ENCODE measurements around the gene NPEPL1.

NPEPL1 gene

DNA sequence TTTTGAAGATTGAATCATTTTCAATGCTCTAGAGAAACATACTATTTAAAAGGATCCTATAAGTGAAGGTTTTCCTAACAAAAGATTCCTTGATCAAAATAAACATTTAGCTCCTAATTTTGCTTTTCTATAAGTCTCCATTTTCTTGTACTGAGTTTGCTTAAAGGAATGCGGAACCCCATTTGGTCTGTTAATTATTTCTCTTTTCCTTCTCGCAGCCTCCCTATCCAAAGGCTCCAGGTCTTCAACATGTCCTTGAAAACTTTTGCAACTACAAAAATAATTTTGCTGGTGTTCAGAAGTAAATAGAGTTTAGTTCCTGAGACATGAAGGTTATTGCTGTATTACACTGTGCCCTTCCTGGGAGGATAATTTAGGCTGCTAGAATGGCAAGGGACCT lies 8.3 kb upstream of the NPEPL1 start:
- DNase-seq (ENCODE audit: low spot score), result no peak

DNA sequence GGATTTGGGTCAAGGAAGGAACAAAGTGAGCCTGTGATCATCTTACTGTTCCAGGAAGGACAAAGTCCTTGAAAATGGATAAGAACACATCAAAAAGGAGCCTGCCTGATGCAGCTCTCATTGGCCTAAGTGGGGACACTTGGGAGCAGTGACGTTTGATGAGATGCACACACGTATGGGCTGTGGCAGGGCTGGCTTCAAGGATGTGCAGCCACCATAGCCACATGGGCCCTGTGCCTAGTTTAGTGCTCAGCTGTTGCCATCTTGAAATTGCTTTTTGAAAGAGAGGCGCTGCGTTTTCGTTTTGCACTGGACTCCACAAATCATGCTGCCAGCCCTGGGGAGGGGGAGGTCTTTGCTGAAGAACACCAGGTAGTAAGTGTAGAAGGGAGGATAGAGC lies 6.6 kb upstream of the NPEPL1 start:
- no peak for DNase-seq (ENCODE audit: low spot score)

DNA sequence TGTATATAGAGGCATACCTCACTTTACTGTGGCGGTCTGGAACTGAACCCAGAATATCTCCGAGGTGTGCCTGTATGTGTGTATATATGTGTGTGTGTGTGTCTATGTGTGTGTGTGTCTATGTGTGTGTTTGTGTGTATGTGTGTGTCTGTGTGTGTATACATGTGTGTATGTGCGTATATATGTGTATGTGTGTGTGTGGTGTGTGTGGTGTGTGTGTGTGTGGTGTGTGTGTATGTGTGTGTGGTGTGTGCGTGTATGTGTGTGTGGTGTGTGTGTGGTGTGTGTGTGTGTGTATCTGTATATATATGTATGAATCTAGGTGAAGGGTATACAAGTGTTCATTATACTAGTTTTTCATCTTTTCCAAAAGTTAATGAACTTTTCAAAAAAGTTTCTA lies 4.2 kb upstream of the NPEPL1 start:
- DNase-seq (ENCODE audit: low spot score), result no peak

DNA sequence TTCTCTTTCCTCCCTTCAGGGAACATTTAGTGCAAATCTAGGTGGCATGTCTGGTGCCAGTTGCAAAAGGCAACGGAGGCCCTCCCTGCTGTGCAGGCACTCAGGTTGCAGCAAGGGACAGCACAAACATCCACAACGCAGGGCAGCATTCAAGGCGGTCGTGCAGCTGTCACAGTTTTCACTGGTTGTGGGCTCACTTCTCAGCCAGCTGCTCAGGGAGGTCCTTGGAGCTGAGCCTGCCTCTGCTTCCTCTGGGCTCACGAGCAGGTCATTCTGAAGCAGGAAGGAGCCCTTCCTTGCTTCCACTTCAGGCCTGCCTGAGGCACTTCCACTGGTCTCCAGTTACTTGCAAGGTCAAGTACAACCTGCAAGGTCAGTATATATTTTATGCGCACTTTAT lies 3.8 kb upstream of the NPEPL1 start:
- no peak for DNase-seq (ENCODE audit: low spot score)

DNA sequence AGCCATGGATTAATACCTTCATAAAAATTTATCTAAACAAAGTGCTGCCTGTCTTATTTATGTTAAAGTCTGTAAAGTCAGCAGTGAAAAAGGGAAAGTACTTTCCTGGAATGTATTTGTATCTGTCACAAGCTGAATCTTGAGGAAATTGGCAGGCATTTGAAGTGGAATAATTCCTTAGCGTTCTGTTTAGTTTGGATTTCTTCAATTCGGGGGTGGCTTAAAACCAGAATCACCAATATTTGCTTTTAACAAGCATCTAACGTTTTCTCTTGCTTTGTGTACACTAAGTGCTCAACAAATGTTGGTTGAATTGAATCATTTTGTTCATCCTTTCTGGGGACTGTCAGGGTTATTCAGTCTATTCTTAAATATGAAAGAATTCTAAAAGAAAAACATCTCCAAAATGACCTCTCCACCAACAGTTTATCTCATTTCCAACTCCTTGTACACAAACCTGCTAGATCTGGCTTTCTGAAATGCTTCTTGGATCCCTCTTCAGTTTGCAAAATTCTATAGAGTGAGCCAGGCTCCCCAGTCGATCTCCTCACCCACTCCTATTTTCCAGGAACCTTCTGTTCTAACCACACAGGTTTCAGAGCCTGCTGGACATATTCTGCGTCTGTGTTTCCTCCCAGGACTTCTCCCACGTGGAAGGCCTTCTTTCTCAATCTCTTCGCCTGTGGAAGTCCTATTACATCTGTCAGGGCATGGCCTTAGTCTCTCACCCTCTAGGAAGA lies 2.0 kb upstream of the NPEPL1 start:
- DNase-seq (ENCODE audit: low spot score), result no peak

DNA sequence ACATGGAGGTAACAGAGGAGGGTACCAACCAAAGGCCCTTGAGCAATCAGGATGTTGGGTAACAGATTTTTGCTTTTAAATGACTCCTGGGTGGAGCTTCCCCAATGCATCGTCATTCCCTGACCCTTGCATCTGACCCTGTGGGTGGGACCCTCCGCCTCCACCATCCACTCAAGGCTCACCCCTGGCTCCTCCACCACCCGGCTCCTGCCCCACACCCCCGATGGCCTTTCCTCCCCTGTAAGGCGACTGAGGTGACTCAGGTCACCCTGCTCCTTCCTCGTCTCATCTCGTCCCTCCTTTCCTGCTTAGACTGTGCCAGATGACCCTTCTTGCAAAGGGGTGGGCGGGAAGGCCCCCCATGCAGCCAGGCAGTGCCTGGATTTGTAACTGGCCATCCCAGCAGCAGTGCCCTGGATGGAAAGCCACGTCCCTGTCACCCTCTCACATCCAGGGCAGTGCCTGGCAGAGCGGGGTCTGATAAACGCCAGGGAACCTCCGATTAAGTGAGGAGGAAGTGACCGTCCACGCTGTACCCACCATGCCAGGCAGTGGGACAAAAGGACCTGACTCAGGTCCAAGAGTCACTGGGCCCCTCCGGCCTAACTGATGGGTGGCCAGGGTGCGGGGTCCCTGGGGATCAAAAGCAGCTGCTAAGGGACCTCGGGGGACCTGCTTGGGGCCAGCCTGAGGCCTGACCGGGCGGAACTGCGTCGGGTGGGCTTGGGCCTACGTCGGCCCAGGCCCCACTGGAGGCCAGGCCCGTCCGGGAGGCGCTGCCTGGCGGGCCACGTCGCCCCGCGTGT lies 624 bp upstream of the NPEPL1 start:
- DNase-seq (ENCODE audit: low spot score), result no peak

DNA sequence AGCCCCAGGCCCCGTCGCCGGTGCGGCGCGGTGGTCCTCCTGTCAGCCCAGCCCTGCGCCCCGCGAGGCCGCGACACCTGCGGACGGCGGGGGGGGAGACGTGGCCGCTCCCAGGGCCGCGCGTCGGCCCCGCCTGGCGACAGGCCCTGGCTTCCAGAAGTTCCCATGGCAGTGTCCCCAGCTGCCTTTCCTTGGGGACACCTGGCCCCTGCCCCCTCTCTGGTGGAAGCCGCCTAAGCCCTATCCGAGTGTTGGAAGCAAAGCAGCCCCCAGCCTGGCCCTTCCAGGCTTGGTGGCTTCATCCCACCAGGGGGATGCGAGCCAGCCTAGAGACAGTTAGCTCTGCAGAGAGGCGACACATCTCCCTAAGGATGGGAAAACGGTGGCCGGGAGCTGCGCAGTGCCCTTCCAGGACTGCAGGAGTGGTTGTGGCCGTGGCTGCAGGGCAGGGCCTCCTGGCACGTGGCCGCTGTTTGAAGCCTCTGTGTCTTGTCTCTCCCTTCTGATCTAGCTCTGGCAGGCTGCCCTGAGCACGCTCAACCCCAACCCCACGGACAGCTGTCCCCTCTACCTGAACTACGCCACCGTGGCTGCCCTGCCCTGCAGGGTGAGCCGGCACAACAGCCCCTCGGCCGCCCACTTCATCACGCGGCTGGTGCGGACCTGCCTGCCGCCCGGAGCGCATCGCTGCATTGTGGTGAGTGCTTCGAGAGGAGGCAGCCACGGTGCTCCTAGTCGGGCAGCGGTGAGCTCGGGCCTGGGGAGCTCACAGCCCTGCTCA lies 816 bp downstream of the NPEPL1 start:
- DNase-seq (ENCODE audit: low spot score), result no peak

DNA sequence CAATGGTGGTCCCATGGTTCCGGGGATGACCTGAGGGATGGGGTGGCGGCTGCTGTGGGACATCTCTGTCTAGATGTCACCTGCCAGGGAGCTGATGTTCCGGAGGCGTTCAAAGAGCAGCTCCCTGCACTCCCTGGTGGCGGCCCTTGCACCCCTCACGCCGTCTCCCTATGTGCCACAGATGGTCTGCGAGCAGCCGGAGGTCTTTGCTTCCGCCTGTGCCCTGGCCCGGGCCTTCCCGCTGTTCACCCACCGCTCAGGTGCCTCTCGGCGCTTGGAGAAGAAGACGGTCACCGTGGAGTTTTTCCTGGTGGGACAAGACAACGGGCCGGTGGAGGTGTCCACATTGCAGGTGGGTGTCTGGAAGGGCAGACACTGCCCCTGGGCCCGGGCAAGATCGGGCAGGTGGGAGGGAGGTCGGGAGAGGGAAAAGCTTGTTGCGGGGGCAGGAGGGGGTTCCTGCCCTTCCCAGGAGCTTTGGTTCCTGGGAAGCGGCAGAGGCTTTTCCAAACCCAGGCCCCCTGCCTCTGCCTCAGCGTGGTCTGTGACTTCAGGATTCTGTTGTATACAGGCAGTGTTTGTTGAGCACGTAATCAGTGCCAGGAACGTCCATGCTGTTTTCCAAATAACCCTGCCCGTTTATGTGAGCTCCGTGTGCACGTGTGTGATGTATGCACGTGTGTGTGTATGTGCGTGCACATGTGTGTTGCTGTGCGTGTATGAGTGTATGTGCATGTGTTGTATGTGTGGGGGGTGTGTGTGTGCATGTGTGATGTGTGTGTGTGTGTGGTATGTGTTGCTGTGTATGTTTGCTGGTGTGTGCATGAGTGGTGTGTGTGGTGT lies 1.9 kb downstream of the NPEPL1 start:
- DNase-seq (ENCODE audit: low spot score), result no peak

DNA sequence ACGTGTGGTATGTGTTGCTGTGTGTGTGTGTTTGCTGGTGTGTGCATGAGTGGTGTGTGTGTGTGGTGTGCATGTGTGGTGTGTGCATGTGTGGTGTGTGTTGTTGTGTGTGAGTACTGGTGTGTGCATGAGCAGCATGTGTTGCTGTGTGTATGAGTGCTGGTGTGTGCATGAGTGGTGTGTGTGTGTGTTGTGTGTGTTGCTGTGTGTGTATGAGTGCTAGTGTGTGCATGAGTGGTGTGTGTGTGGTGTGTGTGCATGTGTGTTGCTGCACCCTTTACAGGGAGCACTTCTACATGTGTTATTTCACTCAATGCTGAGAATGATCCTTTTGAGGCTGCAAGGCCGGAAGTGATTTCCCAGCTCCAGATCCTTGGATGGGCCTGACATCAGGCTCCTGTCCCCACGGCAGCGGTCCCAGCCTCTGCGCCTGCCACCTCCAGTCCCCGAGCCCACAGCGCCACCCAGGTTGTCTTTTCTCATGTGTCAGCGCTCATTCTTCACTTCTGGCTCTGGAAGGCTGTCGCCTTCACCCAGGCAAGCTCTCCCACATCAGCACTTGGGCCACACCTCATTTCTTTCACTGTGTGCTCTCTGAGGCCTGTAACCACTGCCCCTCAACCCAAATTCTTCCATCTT lies 2.6 kb downstream of the NPEPL1 start:
- no peak for DNase-seq (ENCODE audit: low spot score)

DNA sequence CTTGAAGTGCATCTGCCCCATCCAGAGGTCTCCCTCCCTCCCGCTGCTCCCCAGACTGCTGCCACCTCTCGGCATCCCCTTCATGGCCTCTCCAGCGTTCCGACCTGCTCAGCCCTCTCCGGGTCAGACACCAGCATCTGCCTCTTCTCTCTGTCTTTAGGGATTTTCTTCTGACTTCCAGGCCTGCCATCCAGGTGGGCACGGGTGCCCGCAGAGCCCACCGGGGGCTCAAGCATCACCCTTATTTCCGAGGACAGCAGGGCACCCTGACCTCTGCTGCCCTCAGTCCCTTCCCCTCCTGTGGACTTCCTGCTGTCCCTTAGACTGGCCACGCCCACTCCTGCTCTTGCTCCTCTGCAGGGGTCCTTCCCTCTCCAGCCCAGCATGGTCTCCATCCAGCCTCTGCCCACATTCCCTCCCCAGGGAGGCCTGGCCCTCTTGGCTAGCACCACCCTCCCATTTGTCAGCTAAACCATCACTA lies 3.3 kb downstream of the NPEPL1 start:
- DNase-seq (ENCODE audit: low spot score), result no peak

DNA sequence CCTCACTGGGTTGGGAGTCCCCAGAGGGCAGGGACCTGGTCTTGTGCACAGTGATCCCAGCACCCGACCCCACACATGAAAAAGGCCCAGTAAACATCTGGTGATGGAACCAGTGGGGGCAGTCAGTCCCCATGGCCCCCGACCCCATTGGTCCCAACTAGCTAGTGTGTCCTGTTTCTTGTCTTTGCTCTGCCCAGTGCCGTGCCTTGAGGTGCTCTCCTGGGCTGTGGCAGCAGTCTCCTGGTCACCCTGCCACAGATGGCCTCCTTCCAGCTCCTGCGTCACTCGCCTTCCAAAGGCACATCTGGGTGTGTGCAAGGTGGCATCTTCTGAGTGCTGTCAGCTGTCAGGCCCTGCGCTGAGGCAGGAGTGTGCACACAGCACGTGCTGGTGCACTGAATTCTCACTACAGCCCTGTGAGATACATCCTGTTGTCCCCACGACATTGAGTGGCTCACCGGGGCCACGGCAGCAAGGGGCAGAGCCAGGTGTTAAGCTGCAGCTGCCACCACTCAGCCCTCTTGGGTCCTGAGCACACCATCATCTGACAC lies 3.9 kb downstream of the NPEPL1 start:
- no peak for DNase-seq (ENCODE audit: low spot score)

DNA sequence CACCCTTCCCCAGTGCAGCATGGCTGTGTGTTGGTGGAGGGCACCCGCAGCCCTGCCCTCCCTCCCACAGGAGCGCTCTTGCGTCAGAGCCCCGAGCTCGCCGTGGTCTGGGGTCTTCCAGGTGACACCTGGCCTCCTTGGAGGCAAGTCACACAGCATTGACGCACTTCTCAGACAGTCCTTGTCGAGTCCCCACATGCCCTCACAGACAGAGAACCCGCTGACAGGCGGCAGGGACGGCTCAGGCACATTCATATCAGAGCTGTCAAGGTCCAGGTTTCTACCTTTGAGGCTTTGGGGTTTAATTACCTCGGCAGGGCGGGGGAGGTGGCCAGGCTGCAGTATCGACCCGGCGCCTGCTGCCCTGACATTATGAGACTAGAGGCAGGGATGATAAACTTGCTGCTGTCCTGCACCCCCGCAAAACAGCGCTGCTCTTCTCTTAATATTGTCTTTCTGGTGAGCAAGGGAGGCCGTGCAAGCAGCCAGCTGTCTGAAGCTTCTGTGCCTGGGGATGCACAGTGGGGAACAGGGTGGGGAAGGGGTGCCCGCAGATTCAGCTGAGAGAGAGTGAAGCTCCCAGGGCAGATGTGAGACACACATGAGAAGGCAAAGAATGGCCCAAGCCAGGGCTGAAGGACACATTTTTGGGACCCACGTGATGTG lies 4.7 kb downstream of the NPEPL1 start:
- no peak for DNase-seq (ENCODE audit: low spot score)

DNA sequence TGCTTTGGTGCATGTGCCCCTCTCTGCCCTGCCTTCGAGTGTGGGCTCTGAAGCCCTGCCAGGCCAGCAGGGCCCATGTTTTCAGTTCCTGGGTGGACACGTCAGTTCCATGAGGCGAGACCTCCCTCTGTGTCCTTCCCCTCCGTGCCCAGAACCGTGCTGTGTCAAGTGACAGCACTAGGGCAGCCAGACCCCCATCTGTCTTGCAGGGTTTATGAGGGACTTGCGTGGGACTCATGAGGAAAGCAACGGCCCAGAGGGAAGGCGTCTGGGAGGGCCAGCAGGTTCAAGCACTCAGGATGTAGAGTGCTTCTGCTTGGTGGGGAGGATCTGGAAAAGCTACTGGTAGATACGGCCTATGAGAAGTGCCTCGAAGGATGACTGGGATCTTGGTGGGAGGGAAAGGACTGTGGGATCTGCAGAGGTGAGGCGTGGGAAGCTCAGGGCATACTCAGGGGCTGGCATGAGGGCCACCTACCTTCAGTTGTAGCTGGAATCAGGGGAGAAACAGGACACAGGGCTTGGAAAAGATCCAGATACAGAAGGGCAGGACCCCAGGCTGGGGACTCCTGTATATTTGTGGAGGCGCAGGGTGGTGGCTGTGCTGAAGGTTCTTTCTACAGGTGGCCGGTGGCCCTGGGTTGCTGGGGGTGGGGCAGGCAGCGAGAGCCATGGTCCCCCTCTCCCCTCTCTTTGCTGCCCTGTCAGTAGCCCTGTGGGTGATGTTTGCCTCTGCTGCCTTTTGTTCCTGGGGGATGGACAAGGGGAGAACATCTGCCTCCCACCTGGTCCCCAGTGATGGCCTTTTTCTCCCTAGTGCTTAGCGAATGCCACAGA lies 5.5 kb downstream of the NPEPL1 start:
- no peak for DNase-seq (ENCODE audit: low spot score)

DNA sequence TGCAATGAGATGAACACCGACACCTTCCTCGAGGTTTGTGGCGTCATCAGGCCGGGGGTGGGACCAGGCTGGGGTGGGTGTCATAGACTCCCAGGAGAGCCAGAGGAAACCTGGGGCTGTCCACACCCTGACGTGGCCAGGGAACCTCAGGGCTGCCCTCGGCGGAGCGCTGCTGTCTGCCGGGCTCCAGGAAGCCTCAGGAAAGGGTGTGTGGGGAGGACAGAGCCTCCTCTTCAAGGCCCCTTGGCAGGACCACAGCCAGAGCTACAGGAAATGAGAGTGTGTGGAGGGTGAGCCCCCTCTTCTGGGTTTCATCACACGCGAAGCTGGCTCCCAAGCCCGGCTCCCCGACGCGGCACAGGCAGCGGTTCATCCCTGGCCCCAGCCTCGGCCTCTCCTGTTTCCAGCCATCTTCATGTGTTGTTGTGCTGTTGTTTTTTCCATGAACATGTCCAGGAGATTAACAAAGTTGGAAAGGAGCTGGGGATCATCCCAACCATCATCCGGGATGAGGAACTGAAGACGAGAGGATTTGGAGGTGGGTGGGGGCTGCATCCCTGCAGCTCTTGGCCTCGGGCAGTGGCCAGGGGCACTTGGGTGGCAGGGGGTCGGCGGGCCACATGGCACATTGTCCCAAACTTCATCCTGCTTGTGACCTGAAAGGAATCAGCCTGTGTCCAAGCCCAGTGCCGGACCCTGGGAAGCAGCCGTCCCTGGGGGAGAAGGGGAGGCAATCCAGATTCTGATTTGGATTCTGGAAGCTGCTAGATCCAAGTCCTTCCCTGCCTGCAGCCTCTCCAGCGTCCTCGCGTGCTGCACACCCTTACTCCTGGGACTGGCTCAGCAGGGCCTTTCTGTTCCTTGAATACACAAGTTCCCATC lies 6.4 kb downstream of the NPEPL1 start:
- DNase-seq (ENCODE audit: low spot score), result no peak

DNA sequence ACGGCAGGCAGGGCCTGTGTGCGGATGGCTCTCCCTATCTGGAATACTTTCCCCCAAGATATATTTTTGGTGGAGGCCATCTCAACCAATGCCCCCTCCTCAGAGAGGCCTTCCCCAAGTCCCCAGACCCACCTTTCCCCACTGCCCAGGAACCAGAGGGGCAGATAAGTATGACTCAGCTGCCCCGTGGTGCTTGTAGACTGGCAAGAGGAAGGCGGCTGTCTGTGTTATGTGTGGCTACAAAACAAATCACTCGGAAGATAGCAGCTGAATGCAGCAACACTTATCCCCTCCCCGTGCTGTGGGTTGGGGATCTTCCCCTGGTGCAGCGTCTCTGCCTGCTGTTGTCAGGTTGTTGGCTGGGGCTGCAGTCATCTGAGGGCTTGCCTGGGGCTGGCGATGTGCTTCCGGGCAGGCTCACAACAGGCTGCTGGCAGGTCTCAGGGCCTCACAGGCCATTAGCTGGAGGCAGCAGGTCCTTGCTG lies 7.1 kb downstream of the NPEPL1 start:
- no peak for DNase-seq (ENCODE audit: low spot score)

DNA sequence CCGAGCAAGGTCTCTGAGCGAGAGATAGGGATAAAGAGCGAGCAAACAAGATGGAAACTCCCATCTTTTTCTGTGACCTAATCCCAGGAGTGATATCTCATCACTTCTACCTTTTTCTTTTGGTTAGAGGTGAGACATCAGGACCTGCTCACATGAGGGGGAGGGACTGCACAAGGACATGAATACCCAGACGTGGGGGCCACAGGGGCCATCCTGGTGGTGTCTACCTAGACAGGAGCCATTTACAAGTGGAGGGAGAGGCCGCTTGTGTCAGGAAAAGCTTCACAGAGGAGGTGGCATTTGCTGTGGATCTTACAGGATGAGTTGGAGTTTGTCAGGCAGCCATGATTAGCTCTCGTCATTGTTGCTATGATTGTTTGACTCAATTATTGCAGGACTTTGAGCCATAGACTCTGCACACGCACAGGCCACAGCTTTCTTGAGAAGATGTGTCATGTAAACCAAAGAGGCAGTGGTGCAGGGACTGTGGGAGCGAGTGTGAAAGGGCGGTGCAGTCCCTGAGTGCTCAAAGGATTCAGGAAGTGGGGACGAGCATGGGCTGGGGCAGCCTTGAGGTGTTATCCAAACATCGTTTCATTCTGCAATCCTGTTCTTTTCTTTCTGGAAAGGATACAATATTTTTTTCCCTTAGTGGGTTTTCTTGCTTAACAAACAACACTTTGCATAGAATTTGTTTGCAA lies 7.7 kb downstream of the NPEPL1 start:
- DNase-seq (ENCODE audit: low spot score), result peak; percentile 74

DNA sequence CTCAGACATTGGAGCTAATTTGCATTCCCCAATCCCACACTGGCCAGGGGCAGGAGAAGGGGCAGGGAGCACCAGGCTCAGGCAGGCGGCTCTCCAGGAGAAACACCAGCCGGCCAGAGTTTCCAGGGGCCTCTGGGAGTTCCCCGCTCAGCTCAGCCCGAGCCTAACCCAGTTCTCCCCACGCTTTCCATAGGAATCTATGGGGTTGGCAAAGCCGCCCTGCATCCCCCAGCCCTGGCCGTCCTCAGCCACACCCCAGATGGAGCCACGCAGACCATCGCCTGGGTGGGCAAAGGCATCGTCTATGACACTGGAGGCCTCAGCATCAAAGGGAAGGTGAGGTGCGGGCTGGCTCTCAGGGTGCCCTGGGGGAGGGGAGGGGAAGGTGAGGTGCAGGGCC lies 8.2 kb downstream of the NPEPL1 start:
- DNase-seq (ENCODE audit: low spot score), result no peak
